PFSK-1 (cell line): ENCODE results near the gene SPEM1.

Source experiments
- POLR2AphosphoS5 ChIP-seq: IDR thresholded peaks from 2 replicates; pipeline ENCODE4 v1.6.1; 2012; ENCODE audit warnings: low read depth, mild to moderate bottlenecking, control low read depth, low read length, moderate library complexity
- TF ChIP-seq, protein P1 (sequence below), 2 experiments: IDR thresholded peaks; 2 replicates each; pipeline versions ENCODE4 v1.6.1 to v1.8.0; 2011 to 2012; ENCODE audit warnings: low read depth in 2 of 2, low read length in 2 of 2, control low read depth in 1 of 2, inconsistent platforms in 1 of 2, mild to moderate bottlenecking in 1 of 2, moderate library complexity in 1 of 2; ENCODE audit not compliant: insufficient read depth in 1 of 2

- TF ChIP-seq, protein P1, sequence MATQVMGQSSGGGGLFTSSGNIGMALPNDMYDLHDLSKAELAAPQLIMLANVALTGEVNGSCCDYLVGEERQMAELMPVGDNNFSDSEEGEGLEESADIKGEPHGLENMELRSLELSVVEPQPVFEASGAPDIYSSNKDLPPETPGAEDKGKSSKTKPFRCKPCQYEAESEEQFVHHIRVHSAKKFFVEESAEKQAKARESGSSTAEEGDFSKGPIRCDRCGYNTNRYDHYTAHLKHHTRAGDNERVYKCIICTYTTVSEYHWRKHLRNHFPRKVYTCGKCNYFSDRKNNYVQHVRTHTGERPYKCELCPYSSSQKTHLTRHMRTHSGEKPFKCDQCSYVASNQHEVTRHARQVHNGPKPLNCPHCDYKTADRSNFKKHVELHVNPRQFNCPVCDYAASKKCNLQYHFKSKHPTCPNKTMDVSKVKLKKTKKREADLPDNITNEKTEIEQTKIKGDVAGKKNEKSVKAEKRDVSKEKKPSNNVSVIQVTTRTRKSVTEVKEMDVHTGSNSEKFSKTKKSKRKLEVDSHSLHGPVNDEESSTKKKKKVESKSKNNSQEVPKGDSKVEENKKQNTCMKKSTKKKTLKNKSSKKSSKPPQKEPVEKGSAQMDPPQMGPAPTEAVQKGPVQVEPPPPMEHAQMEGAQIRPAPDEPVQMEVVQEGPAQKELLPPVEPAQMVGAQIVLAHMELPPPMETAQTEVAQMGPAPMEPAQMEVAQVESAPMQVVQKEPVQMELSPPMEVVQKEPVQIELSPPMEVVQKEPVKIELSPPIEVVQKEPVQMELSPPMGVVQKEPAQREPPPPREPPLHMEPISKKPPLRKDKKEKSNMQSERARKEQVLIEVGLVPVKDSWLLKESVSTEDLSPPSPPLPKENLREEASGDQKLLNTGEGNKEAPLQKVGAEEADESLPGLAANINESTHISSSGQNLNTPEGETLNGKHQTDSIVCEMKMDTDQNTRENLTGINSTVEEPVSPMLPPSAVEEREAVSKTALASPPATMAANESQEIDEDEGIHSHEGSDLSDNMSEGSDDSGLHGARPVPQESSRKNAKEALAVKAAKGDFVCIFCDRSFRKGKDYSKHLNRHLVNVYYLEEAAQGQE (IDR thresholded peaks at IDR 0.05; ENCODE audit: insufficient read depth in 1 of 2, low read depth in 2 of 2, low read length in 2 of 2), result no peak
- TF ChIP-seq POLR2AphosphoS5, result no peak
Observed at GRCh38 chr17:7380321-7380720, 39.8 kb upstream of the SPEM1 start.
